ENCODE results near the gene ARHGAP42. TPM values are rescaled to one million over a fixed set of nuclear protein-coding genes. Genes with fewer than 3 reads are reported as not detected.

The ARHGAP42 gene
- total RNA-seq, 1 experiment from 2014 or later = 7.1 TPM

DNA sequence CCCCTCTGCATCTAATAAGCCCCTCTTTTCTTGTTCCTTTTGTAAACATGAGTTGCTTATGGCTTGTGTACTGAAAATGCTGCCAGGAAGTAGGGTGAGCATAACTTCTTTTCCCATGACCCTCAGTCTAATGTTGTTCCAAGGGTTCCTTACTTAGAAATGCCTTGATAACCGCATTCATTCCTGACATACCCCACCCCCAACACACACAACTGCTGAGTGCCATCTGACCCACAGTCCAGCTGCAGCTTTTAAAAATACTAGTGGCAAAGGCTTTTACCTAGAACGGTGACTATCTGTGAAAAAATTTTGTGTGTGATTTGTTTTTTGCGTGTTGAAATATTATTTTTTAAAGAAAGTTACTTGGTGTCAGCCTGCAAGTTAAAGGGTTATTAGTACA lies 52.6 kb downstream of the ARHGAP42 start:
- intact Hi-C loops (cut with micrococcal nuclease; ENCODE audit: unreplicated experiment) = no loop called here
- ATAC-seq (peak; percentile 88), DNase-seq (ENCODE audit: low read depth, low spot score) (peak; percentile 64)
- in situ Hi-C loops (cut with HindIII; ENCODE audit: low pct_unique_long_range_greater_than_20kb, low sequenced_read_pairs) = no loop called here
- Histone ChIP-seq H3K9me3 (ENCODE audit: control insufficient read depth, insufficient read depth, low read depth, low read length) (no peaks in the 10 kb centered on the region), H3K27me3 (ENCODE audit: control insufficient read depth, insufficient read depth, low read length) (no peaks in the 10 kb centered on the region), H3K36me3 (ENCODE audit: control insufficient read depth, insufficient read depth, low read length) (no peaks in the 10 kb centered on the region), H3K4me1 (ENCODE audit: control insufficient read depth, insufficient read depth, low read length) (peaks cover 37% of the 10 kb centered on the region), H3K4me3 (ENCODE audit: low read depth in 2 of 2, low read length in 2 of 2) (no peak overlapping the region), H3K27ac (ENCODE audit: low read length) (peak overlapping the region; percentile 49; the same call in 1 of the 2 replicates)
- ChIA-PET CTCF (no interaction called here), POLR2A (no interaction called here)
- TF ChIP-seq, protein P1, sequence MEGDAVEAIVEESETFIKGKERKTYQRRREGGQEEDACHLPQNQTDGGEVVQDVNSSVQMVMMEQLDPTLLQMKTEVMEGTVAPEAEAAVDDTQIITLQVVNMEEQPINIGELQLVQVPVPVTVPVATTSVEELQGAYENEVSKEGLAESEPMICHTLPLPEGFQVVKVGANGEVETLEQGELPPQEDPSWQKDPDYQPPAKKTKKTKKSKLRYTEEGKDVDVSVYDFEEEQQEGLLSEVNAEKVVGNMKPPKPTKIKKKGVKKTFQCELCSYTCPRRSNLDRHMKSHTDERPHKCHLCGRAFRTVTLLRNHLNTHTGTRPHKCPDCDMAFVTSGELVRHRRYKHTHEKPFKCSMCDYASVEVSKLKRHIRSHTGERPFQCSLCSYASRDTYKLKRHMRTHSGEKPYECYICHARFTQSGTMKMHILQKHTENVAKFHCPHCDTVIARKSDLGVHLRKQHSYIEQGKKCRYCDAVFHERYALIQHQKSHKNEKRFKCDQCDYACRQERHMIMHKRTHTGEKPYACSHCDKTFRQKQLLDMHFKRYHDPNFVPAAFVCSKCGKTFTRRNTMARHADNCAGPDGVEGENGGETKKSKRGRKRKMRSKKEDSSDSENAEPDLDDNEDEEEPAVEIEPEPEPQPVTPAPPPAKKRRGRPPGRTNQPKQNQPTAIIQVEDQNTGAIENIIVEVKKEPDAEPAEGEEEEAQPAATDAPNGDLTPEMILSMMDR (IDR thresholded peaks at IDR 0.05) = no peak
- 0 out of 2 replicates have a peak, but pooled peaks have one; percentile 19 for TF ChIP-seq TCF7L2 (IDR thresholded peaks at IDR 0.05; ENCODE audit: low read depth, low read length)
- no TSS peak for BruUV-seq (replicated peaks)

DNA sequence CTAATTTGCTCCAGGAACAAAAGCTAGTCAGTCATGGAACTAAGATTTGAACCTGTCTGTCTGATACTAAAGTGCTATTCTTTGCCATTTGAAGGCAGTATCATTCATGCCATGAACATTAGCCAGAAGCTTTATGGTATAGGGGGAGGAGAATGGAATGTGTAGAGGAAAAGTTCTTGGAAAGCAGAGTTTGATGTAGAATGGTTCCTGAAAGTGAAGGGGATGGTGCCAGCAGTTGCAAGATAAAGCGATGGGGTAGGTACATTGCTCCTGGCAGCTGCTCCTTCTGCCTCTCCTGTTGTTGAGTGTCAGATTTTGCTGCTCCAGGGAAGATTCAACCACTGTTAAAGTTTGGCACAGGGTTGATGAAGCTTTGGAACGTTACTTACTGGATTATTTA lies 53.4 kb downstream of the ARHGAP42 start:
- intact Hi-C loops (cut with micrococcal nuclease; ENCODE audit: unreplicated experiment) (no loop called here), in situ Hi-C loops (cut with HindIII; ENCODE audit: low pct_unique_long_range_greater_than_20kb, low sequenced_read_pairs) (no loop called here)
- Histone ChIP-seq H3K36me3 (ENCODE audit: control insufficient read depth, insufficient read depth, low read length) (no peaks in the 10 kb centered on the region), H3K27me3 (ENCODE audit: control insufficient read depth, insufficient read depth, low read length) (no peaks in the 10 kb centered on the region), H3K4me3 (ENCODE audit: low read depth in 2 of 2, low read length in 2 of 2) (no peak overlapping the region), H3K4me1 (ENCODE audit: control insufficient read depth, insufficient read depth, low read length) (peaks cover 31% of the 10 kb centered on the region), H3K9me3 (ENCODE audit: control insufficient read depth, insufficient read depth, low read depth, low read length) (no peaks in the 10 kb centered on the region), H3K27ac (ENCODE audit: low read length) (peak overlapping the region; percentile 49)
- POLR2A ChIA-PET = interaction anchor here (0.6 to 0.9 kb wide), 3 partner anchors 11 to 52 kb away, joined by 3 to 11 read pairs (median 4); no protein-coding TSS in a partner anchor
- ATAC-seq = peak; percentile 40; the same call in 1 of the 2 replicates
- CTCF ChIA-PET = no interaction called here
- no peak for DNase-seq (ENCODE audit: low read depth, low spot score)
- TF ChIP-seq, protein P2, sequence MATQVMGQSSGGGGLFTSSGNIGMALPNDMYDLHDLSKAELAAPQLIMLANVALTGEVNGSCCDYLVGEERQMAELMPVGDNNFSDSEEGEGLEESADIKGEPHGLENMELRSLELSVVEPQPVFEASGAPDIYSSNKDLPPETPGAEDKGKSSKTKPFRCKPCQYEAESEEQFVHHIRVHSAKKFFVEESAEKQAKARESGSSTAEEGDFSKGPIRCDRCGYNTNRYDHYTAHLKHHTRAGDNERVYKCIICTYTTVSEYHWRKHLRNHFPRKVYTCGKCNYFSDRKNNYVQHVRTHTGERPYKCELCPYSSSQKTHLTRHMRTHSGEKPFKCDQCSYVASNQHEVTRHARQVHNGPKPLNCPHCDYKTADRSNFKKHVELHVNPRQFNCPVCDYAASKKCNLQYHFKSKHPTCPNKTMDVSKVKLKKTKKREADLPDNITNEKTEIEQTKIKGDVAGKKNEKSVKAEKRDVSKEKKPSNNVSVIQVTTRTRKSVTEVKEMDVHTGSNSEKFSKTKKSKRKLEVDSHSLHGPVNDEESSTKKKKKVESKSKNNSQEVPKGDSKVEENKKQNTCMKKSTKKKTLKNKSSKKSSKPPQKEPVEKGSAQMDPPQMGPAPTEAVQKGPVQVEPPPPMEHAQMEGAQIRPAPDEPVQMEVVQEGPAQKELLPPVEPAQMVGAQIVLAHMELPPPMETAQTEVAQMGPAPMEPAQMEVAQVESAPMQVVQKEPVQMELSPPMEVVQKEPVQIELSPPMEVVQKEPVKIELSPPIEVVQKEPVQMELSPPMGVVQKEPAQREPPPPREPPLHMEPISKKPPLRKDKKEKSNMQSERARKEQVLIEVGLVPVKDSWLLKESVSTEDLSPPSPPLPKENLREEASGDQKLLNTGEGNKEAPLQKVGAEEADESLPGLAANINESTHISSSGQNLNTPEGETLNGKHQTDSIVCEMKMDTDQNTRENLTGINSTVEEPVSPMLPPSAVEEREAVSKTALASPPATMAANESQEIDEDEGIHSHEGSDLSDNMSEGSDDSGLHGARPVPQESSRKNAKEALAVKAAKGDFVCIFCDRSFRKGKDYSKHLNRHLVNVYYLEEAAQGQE (IDR thresholded peaks at IDR 0.05; ENCODE audit: insufficient read depth in 1 of 2, low read depth in 2 of 2, low read length in 1 of 2) = no peak
- no peak for TF ChIP-seq TCF7L2 (IDR thresholded peaks at IDR 0.05; ENCODE audit: low read depth, low read length)
- TF ChIP-seq SIN3A (IDR thresholded peaks at IDR 0.05; ENCODE audit: borderline replicate concordance, insufficient read depth, low read depth, low read length) = no peak
- TF ChIP-seq, protein P1 (IDR thresholded peaks at IDR 0.05) = no peak
- no peak for TF ChIP-seq POLR2AphosphoS5 (IDR thresholded peaks at IDR 0.05; ENCODE audit: low read depth, low read length)
- BruUV-seq (replicated peaks) = no TSS peak

All from Panc1 (cell line).